ENCODE measurements around the gene TRIM52.
"Not testable (repeated sequence)": the region's sequence is repeated elsewhere in the genome, so short reads cannot be mapped to it uniquely, and the experiment has no call there.

Gene TRIM52

DNA sequence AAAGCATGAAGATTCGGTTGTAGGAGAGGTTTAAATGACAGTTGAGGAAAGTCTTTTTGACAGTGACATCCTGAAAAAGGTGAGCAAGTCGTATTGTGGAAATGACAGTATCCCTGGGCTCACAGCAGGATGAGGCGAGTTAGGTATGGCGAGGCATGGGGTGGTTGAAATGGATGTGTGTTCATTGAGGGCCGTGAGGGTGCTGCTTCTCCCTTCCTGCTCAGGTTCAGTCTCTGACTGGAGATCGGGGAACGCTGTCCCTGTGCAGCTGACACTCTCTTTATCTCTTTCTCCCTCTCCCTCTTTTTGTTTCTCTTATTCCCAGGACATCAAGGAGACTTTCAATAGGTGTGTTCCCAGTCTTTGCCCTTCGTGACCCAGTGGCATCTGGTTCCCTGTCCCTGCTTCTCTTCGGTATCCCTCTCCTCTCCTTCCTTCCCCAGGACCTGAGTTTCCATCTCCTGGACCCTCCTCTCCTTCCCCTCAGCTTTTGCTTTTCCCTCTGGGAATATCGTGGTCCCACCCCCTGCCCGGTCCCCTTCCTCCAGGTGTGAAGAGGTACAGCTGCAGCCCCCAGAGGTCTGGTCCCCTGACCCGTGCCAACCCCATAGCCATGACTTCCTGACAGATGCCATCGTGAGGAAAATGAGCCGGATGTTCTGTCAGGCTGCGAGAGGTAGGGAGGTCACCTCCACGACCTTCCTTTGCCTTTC lies 27.7 kb downstream of the TRIM52 start:
- no peak for DNase-seq

DNA sequence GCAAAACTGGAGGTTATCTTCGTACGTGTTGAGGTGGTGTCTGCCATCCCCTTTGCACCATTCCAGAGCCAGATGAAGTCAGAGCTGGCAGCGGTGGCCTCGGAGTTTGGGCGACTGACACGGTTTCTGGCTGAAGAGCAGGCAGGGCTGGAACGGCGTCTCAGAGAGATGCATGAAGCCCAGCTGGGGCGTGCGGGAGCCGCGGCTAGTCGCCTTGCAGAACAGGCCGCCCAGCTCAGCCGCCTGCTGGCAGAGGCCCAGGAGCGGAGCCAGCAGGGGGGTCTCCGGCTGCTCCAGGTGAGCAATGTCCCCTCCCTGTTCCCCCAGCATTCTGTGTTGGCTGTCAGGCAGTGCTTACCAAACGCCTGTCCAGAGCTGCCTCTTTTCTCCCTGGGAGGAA lies 28.4 kb downstream of the TRIM52 start:
- no peak for DNase-seq

DNA sequence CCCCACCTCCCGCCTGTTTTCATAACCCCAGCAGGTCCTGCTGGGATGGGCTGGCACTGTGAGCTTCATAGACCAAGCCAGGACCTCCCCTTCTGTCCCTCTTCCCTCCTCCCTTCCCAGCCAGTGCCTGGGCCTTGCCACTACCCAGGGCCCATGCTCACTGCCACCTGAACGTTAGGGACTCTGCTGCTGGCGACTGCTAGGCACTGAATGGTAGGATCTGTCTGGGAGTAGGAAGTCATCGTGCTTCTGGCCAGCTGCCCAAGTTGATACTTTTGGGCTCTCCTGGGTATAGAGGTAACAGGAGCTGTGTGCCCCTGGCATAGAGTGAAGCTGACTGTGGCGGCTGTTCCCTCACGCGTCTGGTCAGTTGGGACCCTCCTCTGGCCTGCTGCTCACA lies 29.5 kb downstream of the TRIM52 start:
- no peak for DNase-seq

DNA sequence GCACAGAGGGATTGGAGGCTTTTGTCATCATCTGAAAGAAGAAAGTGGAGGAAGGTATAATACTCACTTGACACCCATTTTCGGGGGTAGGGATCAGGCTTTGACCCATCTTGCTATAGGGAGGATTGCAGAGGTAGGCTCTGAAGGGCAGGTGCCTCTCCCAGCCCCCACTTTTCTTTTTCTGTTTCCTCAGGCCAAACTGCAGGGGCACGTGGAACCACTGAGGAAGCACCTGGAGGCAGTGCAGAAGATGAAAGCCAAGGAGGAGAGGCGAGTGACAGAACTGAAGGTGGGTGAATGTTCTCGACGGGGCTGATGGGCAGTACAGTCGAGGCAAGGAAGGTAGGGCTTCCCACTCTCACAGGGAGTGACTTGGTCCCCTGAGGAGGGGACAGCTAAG lies 30.4 kb downstream of the TRIM52 start:
- no peak for DNase-seq

DNA sequence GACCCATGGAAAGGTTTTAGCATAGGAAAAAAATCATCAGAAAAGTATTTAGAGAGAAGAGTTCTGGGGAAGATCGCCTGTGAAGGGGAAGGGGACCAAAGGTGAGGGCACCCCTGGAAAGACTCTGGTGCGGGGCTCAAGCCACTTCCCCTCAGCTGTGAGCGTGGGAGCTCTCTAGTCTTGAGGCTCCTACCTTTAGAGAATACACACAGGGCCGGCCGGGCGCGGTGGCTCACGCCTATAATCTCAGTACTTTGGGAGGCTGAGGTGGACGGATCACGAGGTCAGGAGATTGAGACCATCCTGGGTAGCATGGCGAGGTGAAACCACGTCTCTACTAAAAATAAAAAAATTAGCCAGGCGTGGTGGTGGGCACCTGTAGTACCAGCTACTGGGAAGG lies 30.9 kb downstream of the TRIM52 start:
- no peak for DNase-seq

DNA sequence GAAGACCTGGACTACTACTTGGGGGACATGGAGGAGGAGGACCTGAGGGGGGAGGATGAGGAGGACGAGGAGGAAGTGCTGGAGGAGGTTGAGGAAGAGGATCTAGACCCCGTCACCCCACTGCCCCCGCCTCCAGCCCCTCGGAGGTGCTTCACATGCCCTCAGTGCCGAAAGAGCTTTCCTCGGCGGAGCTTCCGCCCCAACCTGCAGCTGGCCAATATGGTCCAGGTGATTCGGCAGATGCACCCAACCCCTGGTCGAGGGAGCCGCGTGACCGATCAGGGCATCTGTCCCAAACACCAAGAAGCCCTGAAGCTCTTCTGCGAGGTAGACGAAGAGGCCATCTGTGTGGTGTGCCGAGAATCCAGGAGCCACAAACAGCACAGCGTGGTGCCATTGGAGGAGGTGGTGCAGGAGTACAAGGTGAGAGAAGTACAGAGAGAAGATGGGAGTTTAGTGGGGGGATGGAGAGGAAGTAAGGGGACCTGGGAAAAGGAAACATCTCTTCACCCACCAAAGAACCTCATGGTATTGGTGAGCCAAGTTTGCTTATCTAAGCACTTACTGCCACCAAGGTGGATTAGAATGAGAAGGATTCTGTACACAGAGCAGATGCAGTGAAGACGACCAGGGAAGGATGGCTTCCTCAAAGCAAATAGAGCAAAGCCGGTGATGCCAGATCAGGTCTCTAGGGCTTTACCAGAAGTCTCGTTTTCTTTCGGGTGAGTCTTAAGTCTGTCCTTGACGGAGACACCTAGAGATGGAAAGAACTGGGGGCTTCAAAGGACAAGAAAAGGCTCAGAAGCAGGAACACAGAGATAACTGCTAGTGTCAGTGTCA lies 36.3 kb downstream of the TRIM52 start:
- DNase-seq = peak; percentile 55

DNA sequence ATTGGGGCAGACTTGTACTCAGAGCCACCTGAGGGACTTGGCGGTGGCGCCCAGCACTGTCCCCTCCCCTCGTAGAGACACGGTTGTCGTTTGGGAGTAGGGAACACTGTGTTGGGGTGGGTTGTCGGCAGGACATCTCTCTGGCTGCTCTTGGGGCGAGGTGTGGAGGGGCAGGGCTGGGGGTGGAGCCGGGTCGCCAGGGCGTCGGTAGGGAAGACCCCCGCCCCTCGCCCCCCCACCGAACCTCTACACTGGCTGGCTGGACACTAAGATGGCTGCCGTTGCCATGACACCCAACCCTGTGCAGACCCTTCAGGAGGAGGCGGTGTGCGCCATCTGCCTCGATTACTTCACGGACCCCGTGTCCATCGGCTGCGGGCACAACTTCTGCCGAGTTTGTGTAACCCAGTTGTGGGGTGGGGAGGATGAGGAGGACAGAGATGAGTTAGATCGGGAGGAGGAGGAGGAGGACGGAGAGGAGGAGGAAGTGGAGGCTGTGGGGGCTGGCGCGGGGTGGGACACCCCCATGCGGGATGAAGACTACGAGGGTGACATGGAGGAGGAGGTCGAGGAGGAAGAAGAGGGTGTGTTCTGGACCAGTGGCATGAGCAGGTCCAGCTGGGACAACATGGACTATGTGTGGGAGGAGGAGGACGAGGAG lies 37.1 kb downstream of the TRIM52 start:
- DNase-seq = no peak

DNA sequence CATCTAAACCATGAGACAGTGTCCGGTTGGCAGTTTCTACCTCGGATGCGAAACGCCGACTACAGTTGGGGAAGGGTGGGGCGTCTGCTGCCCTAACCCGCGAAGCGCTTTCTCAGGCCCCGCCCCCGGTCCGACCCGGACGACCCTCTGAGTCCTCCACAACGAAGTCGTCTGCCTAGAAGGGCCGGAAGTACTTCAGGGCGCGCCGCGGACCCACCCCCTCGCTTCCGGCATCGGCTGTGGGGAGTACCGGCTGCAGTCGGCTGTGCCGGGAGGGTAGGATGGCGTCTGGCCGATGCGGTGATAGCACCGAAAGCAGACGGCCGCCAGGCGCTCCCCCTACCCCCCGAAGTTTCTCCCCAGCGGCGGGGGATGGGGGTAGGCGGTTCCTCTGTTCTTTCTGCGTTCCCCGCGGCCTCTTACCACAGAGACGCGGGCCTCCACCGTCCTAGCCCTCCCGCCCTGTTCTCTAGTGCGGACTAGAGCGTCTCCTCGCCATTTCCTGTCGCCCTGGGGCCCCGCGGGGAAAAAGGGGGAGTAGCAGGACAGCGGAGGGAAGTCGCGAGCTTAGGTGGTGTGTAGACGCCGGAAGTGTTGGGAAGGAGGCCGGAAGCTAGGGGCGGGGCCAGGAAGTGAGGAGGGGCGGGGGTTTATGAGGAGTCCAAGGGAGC lies 37.8 kb downstream of the TRIM52 start, which contains the start of gene TRIM41:
TSS of gene TRIM41 (plus strand) at position 224 of the 671 bp plus-strand sequence. CDS start 719 bp downstream, outside the sequence.
- DNase-seq = peak; percentile 98

DNA sequence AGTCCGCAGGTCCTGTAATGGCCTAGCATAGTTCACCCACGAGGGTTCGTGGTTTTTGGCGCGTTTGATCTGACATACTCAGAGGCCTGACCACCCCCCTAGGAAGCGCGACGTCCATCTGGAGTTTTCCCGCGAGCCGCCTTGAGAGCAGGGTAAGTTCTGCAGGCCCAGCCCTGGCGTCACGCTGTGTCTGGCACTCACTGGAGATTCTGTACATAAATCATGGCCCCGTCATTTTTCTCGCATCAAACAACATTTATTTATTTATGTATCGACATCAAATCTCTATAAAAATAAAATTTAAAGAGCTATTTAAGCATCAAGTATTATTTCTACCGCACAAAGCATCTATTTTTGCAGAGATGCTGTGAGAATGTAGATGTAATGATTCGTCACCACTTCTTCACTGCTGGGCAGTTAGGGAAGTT lies 38.3 kb downstream of the TRIM52 start:
- no peak for DNase-seq

DNA sequence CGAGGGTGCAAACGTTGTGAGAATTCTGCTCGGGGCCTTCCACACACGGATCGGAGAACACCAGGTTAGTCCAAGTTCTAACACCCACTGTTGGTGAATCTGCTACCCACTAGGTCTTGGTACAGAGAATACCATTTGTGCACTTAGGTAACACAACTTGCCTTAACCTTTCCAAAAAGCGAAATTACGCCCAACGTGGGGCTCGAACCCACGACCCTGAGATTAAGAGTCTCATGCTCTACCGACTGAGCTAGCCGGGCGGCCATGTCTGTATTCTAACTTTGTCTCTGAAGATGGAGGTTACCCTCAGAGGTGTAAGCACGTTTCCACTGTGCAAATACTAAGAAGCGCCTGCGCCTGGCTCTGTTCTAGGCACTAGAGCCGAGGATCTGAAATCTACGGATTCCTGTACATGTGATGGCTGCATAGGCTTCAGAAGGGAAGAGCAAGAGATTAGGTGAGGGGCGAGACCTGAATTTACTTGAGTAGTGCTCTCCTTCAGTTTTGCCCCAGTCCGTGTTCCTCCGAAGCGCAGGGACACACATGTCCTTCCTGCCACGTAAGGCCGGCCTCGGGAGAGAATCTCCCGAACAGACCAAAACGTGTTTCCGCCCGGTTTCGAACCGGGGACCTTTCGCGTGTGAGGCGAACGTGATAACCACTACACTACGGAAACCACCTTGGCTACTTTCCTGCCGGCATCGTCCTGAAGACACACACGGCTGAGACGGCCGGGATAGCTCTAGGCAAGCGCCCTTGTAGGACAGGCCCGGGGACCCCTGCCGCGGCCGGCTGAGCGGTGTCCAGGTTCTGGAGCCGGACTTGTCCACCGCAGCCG lies 38.9 kb downstream of the TRIM52 start:
- peak; percentile 97 for DNase-seq

DNA sequence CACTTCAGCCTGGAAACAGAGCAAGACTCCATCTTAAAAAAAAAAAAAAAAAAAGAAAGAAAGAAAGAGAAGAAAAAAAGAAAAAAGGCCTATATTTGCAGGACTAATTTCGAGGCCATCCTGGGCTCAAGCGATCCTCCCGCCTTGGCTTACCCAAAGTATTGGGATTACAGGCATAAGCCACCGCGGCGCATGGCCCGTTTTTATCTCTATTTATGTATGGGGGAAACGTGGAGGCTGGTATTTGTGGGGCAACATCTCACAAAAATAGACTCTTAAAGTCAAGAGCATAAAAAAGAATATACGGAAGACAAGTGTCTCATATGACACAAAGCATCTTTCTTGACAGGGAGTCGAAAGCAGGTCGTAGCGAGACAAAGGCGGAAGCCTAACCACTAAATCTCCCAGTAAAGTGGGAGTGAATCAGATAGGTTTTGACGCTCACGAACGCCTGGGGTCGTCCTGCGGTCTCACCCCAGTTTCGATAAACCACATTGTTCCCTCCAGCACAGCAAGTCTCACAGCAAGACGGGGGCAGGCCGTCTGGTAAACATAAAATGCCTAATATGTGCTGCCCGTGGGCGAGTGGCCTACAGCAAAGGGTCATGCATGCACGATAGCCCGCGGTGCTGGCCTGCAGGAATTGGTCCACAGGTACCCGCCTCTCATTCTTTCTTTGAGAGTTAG lies 39.7 kb downstream of the TRIM52 start:
- DNase-seq = peak; percentile 76

DNA sequence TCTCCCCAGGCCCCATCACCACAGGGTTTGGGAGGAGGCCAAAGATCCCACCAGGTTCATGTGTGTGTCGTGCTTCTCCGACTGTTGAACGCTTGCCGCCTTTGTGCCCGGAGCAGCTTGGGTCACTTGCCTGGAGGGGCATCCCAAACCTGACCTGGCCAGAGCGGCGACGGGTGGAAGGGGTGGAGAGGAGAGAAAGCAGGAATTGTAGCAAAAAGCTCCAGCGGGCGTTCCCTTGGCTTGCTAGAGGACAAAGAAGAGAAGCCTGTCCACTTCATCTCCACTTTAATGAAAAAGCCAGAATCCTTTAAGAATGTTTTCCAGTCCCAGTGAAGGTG lies 40.8 kb downstream of the TRIM52 start:
- DNase-seq = no peak

DNA sequence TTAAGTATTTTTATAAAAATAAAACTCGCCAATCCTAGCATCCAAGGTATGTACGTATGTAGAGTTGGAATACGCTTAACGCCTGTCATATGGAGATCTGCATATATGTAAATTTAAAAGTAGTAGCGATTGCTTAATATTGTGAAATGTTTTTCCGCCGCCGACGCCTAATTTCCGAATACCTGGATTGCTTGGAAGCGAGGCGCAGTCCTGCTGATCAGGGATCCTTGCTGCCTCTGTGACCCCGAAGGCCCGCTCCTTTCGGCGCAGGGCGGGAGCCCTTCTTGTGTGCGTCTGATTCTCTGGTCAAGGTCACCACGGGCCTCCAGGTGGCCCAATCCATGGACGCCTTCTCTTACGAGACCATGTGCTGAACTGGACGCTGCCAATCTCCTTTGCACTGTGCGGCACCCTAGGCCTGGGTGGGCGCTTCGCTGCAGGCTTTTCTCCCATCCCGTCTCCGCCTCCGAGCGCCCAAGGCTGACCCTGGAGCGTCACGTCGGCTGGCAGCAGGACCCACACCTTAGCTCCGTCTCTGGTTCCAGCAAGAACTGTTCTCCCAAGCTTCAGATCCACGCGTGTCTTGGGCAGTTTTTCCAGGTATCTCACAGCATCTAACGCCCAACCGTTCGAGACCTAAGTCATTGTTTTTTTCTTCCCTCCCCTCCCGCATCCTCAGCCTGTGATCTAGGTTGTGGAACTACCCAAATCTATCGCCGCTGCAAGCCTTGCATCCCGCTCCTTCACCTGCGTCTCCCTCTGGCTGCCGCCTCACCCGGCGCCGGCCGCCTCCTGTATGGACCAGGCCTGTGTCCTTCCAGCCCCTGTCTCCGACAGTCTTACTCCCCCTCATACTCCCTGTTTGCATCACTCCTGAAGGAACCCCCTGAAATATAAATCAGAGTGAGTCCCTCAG lies 41.4 kb downstream of the TRIM52 start:
- DNase-seq = no peak

DNA sequence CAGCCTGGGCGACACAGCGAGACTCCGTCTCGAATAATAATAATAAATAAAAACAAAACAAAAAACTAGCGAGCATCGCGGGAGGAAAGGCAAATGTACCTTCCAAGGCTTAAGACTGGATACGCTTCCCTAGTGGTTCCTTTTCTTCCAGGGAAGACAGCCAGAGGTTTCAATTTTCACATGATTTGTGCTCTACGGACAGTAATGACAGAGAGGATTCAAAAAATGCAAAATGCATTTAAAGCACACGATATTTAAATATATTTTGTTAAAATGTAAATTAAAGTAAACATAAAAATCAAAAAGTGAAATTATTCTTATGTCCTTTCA lies 42.2 kb downstream of the TRIM52 start:
- DNase-seq = no peak

DNA sequence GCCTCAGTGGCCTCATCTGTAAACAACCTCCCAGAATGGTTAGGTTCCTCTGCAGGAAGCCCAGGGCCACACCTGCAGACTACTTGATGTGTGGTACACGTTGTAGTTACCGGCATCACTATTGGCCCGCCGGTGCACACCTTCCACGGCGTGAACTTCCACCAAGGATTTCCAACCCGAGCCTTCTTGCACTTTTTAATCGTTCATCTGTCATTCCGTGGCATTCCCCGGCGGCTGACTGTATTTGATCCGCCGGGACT lies 43.2 kb downstream of the TRIM52 start:
- DNase-seq = peak; percentile 56

DNA sequence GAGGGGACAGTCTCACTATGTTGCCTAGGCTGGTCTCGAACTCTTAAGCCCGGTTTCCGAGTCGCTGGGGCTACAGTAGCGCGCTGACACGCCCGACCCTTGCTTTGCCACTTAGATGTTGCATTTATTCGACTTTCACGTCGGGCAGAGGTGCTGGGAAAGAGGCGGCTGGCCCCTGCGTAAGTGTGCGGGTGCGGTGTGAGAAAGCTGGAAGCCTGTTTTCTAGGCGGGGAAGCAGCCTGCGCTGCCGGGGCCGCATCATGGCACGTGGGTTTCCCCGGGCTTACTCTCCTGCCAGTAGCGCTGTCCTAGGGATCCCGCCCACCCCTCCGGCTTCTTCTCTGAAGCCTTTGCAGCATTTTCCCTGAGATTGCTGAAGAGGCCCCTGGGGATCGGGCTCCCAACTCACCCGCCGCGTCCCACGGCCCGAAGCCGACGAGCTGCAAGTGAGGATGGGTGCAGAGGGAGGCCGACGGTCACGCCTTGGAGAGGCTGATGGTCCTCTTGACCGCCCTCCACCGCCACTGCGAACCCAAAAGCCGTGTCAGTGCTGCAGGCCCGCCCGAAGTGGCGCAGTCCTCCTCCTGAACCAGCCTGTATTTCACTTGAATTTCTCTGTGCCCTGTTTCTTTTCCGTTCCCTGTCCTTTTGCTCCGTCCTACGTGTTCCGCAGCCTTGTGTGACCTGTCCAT lies 43.7 kb downstream of the TRIM52 start:
- DNase-seq = peak; percentile 74

DNA sequence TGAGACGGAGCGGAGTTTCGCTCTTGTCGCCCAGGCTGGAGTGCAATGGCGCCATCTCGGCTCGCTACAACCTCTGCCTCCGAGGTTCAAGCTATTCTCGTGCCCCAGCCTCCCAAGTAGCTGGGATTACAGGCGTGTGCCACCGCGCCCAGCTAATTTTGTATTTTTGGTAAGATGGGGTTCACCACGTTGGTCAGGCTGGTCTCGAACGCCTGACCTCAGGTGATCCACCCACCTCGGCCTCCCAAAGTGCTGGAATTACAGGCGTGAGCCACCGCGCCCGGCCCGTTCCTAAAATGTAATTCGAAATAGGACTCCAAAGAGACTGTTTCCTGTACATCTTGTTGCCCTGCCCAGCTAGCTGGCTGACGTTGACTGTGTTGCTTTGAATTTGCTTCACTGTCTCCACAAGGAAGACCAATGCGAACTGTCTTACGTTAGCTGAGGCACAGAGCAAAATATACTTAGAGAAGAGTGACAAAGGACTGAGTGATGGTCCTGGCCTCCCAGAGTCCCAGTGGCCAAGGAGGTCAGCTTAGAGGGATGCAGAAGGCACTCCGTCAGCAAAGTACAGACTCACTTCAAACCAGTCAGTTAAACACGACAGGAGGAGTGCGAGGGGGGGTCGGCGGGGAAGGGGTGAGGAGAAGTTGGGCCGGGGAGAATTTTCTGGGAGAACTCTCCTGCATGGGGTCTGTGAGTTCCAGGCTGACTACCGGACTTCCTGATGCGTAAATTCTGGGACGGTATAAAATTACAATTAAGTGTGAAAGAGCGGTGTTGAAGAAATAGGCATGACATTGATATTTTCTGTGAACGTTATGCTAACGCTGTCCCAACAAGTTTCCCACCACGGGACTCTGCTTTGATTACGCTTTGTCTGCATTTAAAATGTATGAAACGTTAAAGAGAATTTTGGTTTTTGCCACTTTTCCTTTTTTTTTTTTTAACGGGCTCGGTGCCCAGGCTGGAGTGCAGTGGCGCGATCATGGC lies 44.6 kb downstream of the TRIM52 start:
- DNase-seq = peak; percentile 47

DNA sequence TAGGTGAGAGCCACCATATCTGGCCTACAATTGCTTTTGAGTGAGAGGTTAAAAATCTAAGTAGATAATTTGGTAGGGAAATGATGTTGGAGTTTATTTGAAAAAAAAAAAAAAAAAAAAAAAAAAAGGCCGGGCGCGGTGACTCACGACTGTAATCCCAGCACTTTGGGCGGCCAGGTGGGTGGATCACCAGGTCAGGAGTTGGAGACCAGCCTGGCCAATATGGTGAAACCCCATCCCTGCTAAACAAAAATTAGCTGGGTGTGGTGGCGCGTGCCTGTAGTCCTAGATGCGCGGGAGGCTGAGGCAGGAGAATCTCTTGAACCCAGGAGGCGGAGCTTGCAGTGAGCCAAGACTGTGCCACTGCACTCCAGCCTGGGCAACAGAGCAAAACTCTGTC lies 46.7 kb downstream of the TRIM52 start:
- not testable (repeated sequence) for DNase-seq

DNA sequence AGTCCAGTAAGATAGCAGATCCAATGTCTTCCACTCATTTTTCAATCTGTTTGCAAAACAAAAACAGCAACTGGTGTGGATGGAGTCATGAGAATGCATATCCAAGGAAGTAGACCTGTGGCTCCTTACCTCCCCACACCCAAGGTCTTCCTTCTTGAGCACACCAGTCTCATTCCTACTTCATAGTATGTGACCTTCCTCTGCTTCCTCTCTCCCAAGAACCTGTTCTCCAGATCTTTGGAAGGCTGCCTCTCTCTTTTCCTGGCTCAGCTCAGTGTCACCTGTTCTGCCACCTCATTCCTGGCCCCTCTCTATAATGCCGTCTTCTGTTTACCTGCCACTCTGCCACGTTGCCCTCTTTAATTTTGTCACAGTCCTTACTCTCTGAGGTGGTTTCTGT lies 48.0 kb downstream of the TRIM52 start:
- no peak for DNase-seq

Data from CD4-positive, alpha-beta T cell treated with Interleukin-10 for 1 hour (primary cell).